BLaER1 (cell line): ENCODE measurements around the gene RAB11FIP5.

Experiments used
- H3K27ac ChIP-seq: shearing (Covaris generic); formaldehyde crosslinking; 2 replicates; pipeline ENCODE4 v1.8.1; 2022
- H3K27me3 ChIP-seq: shearing (Covaris generic); formaldehyde crosslinking; 2 replicates; pipeline ENCODE4 v1.8.1; 2022
- H3K36me3 ChIP-seq: shearing (Covaris generic); formaldehyde crosslinking; 2 replicates; pipeline ENCODE4 v1.8.1; 2022
- H3K4me1 ChIP-seq: shearing (Covaris generic); formaldehyde crosslinking; 2 replicates; pipeline ENCODE4 v1.8.1; 2022
- H3K4me2 ChIP-seq: shearing (Covaris generic); formaldehyde crosslinking; 2 replicates; pipeline ENCODE4 v1.8.1; 2022
- H3K4me3 ChIP-seq: shearing (Covaris generic); formaldehyde crosslinking; 2 replicates; pipeline ENCODE4 v1.8.1; 2022
- H3K9ac ChIP-seq: shearing (Covaris generic); formaldehyde crosslinking; 2 replicates; pipeline ENCODE4 v1.8.1; 2022
- H3K9me3 ChIP-seq: shearing (Covaris generic); formaldehyde crosslinking; 2 replicates; pipeline ENCODE4 v1.8.1; 2022
- H4K20me1 ChIP-seq: shearing (Covaris generic); formaldehyde crosslinking; 2 replicates; pipeline ENCODE4 v1.8.1; 2022
- Cebpa-rat ChIP-seq: shearing (Covaris generic); IDR thresholded peaks from 2 replicates; pipeline ENCODE4 v1.8.1; 2022

RAB11FIP5 gene

DNA sequence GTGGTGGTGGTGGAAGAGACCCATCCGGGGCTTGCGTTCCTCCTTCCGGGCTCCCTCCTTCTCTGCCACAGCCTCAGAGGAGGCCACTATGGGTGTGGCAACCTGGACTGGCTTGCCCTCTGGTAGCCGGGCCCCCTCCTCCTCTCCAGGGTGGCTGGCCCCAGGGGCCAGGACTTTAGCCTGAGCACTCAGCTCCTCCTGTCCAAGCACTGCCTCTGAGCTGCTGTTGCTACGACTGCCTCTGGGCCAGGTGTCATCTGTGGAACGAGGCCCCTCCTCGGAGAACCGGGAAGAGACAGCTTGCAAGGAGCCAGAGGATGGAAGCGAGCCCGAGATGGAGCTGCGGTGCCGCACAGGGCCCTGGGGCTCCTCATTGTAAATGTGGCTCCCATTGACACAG, 24.5 kb downstream of the RAB11FIP5 start:
- Histone ChIP-seq H3K4me3 (no peak overlapping the region), H3K4me2 (no peak overlapping the region), H3K4me1 (peaks cover 51% of the 10 kb centered on the region), H3K9ac (no peak overlapping the region), H3K36me3 (peaks cover 53% of the 10 kb centered on the region), H3K27me3 (no peaks in the 10 kb centered on the region), H4K20me1 (peaks cover 99% of the 10 kb centered on the region), H3K27ac (no peak overlapping the region), H3K9me3 (no peaks in the 10 kb centered on the region)
- no peak for TF ChIP-seq Cebpa-rat

- H3K36me3 ChIP-seq, result peaks cover 62% of the 10 kb centered on the region
- no peak overlapping the region for H3K9ac ChIP-seq
Observed at GRCh38 chr2:73087311-73087710, 25.4 kb downstream of the RAB11FIP5 start.

DNA sequence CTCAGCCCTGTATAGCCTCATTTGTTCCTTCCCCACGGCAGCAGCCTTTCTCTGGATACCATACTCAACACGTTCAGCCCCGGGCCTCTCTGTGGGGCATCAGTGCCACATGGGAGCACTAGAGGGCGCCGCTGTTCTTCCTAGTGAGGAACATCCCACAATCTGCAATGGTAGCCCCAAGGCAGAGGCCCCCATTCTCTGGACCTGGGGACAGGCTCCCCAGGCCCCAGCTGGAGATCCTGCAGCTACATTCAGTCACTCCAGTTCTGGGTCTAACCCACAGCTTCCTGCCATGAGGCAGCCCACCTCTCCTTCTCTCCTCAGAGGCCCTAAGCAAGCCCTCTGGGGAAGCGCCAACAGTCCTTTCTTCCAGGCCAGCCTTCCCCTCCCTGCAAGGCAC, 27.1 kb downstream of the RAB11FIP5 start:
- 0 out of 2 replicates have a peak overlapping the region, but pooled peaks have one; percentile 44 for H3K27ac ChIP-seq
- H3K36me3 ChIP-seq, result peaks cover 63% of the 10 kb centered on the region
- TF ChIP-seq Cebpa-rat, result no peak
- H3K4me3 ChIP-seq, result no peak overlapping the region
- H3K9me3 ChIP-seq, result no peaks in the 10 kb centered on the region
- H3K9ac ChIP-seq, result peak overlapping the region; percentile 11; the same call in 1 of the 2 replicates
- peaks cover 60% of the 10 kb centered on the region for H3K4me1 ChIP-seq
- H3K27me3 ChIP-seq, result no peaks in the 10 kb centered on the region
- H4K20me1 ChIP-seq, result peaks cover 99% of the 10 kb centered on the region
- H3K4me2 ChIP-seq, result peak overlapping the region; percentile 72

More at GRCh38 chr2:73087311-73087710, 25.4 kb downstream of the RAB11FIP5 start:
- Histone ChIP-seq H3K4me2 (no peak overlapping the region), H3K4me3 (no peak overlapping the region), H3K9me3 (no peaks in the 10 kb centered on the region), H3K4me1 (peaks cover 51% of the 10 kb centered on the region), H4K20me1 (peaks cover 99% of the 10 kb centered on the region), H3K27me3 (no peaks in the 10 kb centered on the region), H3K27ac (no peak overlapping the region)
- TF ChIP-seq Cebpa-rat, result no peak

DNA sequence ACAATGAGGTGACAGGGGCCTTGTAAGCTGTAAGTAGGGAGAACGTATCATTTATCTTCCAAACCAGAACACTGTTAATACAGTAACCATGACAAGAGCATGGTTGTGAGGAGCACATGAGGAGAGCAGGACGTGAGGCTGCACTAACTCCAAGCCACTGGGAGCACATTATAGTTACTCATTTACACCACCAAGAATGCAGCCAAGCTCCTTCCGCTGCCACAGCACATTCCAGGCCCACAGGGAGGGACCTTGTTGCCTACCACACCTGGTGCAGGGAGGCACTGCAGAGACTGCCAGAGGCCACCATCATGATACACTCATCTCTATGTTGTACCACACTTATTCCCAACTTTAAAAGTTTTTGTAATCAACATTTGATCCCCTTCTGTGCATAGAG, 27.8 kb downstream of the RAB11FIP5 start:
- peaks cover 99% of the 10 kb centered on the region for H4K20me1 ChIP-seq
- no peaks in the 10 kb centered on the region for H3K27me3 ChIP-seq
- peak overlapping the region; percentile 11; the same call in 1 of the 2 replicates for H3K9ac ChIP-seq
- peak overlapping the region; percentile 72 for H3K4me2 ChIP-seq
- peaks cover 63% of the 10 kb centered on the region for H3K36me3 ChIP-seq
- peaks cover 67% of the 10 kb centered on the region for H3K4me1 ChIP-seq
- TF ChIP-seq Cebpa-rat, result no peak
- H3K27ac ChIP-seq, result peak overlapping the region; percentile 35; the same call in 1 of the 2 replicates
- H3K9me3 ChIP-seq, result no peaks in the 10 kb centered on the region
- no peak overlapping the region for H3K4me3 ChIP-seq

GRCh38 chr2:73083886-73084800, 28.6 kb downstream of the RAB11FIP5 start:
- H3K27me3 ChIP-seq, result no peaks in the 10 kb centered on the region
- H3K36me3 ChIP-seq, result peaks cover 61% of the 10 kb centered on the region
- no peak for TF ChIP-seq Cebpa-rat
- peaks cover 76% of the 10 kb centered on the region for H3K4me1 ChIP-seq
- H3K4me3 ChIP-seq, result no peak overlapping the region
- H3K9me3 ChIP-seq, result no peaks in the 10 kb centered on the region
- H4K20me1 ChIP-seq, result peaks cover 99% of the 10 kb centered on the region
- peak overlapping the region; percentile 72 for H3K4me2 ChIP-seq
- H3K9ac ChIP-seq, result 0 out of 2 replicates have a peak overlapping the region, but pooled peaks have one; percentile 11
- peak overlapping the region; percentile 39 for H3K27ac ChIP-seq

DNA sequence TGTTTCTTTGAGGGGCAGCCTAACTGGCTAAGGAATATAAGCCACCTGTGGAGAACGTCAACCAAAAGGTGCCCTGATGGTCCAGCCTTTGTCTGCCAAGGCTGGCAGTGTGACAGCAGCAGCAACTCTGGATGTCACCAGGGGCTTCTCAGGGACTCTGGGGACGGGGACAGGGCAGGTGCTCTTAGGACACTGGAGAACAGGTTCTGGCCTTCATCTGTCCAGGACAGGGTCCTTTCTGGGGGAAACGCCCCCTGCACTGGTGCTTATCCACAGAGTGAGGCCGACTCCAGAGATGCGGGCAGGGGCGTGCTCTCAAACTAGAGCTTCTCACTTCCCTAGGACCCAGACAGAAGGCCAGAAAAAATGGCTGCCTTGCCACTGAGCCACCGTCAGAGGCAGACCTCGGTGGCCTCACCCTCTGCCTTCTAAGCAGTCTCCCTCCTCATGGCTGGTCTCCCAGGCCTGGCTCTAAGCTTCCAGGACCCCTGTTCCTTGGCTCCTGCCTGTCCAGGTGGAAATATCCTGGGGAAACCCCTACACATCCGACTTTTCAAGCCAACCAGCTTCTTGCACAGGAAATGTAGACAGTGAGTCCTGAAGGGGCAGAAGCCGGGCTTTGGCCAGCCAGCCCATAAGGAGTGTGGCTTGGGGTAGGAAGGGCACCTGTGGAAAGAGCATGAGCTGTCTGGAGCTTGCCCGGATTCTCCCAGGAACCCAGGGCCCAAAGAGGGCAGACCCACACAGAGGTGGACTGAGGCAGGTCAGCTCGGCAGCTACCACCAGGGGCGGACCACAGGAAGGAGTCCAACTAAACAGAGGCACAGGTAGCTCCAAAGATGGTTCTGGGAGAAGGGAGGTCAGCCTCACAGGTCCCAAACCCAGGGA, 30.0 kb downstream of the RAB11FIP5 start:
- TF ChIP-seq Cebpa-rat, result no peak
- no peak overlapping the region; the same call in 1 of the 2 replicates for H3K4me2 ChIP-seq
- peaks cover 89% of the 10 kb centered on the region for H3K4me1 ChIP-seq

DNA sequence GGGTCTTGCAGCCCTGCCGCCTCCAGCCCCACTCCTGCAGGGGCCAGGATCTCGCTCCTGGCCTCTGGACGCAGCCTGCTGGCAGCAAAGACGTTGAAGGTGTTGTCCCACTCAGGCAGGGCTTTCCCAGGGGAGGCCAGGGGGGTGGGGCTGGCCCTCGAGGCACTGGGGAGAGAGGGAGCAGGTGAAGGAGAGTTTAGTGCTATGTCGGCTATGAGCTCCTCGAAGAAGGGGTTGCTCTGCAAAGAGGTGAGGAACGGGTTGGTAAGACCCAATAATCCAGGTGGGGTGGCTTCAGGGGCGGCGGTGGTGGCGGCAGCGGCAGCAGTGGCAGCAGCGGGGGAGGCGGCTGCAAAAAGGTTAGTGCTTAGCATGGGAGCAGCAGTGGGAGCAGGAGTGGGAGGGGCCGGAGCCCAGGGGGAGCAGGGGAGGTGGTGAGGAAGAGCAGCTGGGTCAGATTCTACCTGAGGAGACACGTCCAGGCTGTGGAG, 31.5 kb downstream of the RAB11FIP5 start:
- peak overlapping the region; percentile 62 for H3K27ac ChIP-seq
- H3K9ac ChIP-seq, result peak overlapping the region; percentile 60; the same call in 1 of the 2 replicates
- peaks cover 92% of the 10 kb centered on the region for H3K4me1 ChIP-seq
- no peak for TF ChIP-seq Cebpa-rat
- H3K9me3 ChIP-seq, result no peaks in the 10 kb centered on the region
- H3K36me3 ChIP-seq, result peaks cover 32% of the 10 kb centered on the region; the same call in 1 of the 2 replicates
- H3K27me3 ChIP-seq, result no peaks in the 10 kb centered on the region
- peak overlapping the region; percentile 85 for H3K4me2 ChIP-seq
- peak overlapping the region; percentile 12; the same call in 1 of the 2 replicates for H3K4me3 ChIP-seq
- H4K20me1 ChIP-seq, result peaks cover 100% of the 10 kb centered on the region

More for the DNA sequence above, 30.0 kb downstream of the RAB11FIP5 start:
- H3K27me3 ChIP-seq, result no peaks in the 10 kb centered on the region
- H3K9me3 ChIP-seq, result no peaks in the 10 kb centered on the region
- H3K4me3 ChIP-seq, result no peak overlapping the region
- H4K20me1 ChIP-seq, result peaks cover 99% of the 10 kb centered on the region
- H3K36me3 ChIP-seq, result peaks cover 47% of the 10 kb centered on the region
- no peak overlapping the region for H3K9ac ChIP-seq
- H3K27ac ChIP-seq, result no peak overlapping the region

DNA sequence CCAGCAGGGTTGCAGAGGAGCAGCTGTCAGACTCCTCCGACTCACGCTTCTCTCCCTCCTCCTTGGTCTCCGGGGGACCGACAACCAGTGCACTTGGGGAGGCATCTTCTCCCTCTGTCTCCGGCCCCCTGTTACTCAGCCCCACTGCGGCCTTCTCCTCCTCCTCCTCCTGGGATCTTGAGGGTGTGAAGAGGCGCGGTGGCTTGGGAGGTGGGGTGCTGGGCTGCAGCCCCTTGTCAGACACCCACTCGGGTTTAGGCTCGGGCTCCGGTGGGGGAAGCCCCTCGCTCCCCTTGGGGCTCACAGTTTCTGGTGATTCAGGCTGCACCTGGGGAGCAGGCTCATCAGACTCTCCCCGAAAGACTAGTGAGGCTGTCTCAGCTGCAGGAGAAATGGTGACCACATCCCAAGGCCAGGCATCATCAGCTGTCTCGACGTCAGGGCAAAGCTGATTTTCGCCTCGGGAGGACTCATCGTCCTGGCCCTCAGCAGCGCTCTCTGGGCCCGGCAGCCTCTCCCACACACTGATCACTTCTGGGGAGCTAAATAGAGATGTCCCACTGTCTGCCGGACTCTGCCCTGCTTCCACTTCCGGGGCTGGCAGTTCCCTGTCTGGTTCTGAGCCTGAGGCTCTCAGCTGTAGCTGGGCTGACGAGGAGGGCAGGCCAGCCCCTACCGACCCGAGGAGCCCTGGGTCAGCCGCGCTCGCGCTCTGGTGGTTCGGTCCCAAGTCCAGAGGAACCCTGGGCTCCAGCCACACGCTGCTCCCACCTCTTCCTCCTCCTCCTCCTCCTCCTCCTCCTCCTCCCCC, 32.2 kb downstream of the RAB11FIP5 start:
- peaks cover 93% of the 10 kb centered on the region for H4K20me1 ChIP-seq
- H3K9ac ChIP-seq, result peak overlapping the region; percentile 60

GRCh38 chr2:73079636-73080035, 33.1 kb downstream of the RAB11FIP5 start:
- TF ChIP-seq Cebpa-rat, result no peak
- Histone ChIP-seq H3K4me1 (peaks cover 76% of the 10 kb centered on the region), H3K4me2 (peak overlapping the region; percentile 85), H3K9me3 (no peaks in the 10 kb centered on the region), H3K27me3 (no peaks in the 10 kb centered on the region), H4K20me1 (peaks cover 84% of the 10 kb centered on the region), H3K36me3 (peaks cover 42% of the 10 kb centered on the region), H3K27ac (no peak overlapping the region), H3K4me3 (no peak overlapping the region), H3K9ac (no peak overlapping the region)

More for the DNA sequence above, 32.2 kb downstream of the RAB11FIP5 start:
- Histone ChIP-seq H3K4me3 (peak overlapping the region; percentile 12; the same call in 1 of the 2 replicates), H3K9me3 (no peaks in the 10 kb centered on the region), H3K36me3 (peaks cover 37% of the 10 kb centered on the region), H3K27me3 (no peaks in the 10 kb centered on the region), H3K4me1 (peaks cover 84% of the 10 kb centered on the region), H3K27ac (peak overlapping the region; percentile 62), H3K4me2 (peak overlapping the region; percentile 85)
- no peak for TF ChIP-seq Cebpa-rat
